ENCODE data around the gene RGS21. TPM values are rescaled to one million over a fixed set of nuclear protein-coding genes. Genes with fewer than 3 reads are reported as not detected.

Gene RGS21
- polyA plus RNA-seq, 1 of the 3 experiments (the other 2 are of a cell fraction): not detected

DNA sequence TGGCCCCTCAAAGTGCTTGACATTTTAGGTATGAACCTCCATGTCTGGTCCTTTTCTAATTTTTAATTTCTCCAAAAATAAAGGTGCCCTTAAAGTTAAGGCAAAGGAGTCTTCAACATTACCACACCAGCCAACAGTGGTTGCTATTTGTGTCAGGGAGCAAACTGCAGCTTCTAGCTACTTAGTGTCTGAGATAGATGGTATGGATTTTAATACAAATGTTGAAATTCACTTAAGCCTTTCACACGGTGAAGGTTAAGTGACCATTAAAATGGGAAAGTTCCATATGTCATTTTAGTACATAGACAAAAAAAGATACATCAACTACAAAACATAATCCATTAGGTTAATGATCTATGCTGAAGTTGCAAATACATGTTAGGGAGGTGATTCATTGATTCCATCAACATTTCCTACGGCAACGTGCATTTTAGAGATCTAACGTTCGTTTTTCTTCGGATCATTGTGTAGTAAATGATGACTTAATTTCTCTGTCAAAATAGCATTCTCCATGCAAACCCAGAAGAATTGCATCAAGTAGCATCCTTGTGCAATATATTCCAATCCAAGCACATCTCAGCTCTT lies 48.2 kb upstream of the RGS21 start:
- ChIA-PET POLR2A (no interaction called here), CTCF (no interaction called here)
- H3K9me3 ChIP-seq: no peaks in the 10 kb centered on the region
- TF ChIP-seq, protein P1, sequence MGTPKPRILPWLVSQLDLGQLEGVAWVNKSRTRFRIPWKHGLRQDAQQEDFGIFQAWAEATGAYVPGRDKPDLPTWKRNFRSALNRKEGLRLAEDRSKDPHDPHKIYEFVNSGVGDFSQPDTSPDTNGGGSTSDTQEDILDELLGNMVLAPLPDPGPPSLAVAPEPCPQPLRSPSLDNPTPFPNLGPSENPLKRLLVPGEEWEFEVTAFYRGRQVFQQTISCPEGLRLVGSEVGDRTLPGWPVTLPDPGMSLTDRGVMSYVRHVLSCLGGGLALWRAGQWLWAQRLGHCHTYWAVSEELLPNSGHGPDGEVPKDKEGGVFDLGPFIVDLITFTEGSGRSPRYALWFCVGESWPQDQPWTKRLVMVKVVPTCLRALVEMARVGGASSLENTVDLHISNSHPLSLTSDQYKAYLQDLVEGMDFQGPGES (IDR thresholded peaks at IDR 0.05; ENCODE audit: low read depth, low read length): no peak
- TF ChIP-seq GATA2 (CRISPR knock-in tag; IDR thresholded peaks at IDR 0.05) (no peak), FOXJ3 (CRISPR knock-in tag; IDR thresholded peaks at IDR 0.05) (no peak), POLR2AphosphoS5 (IDR thresholded peaks at IDR 0.05; ENCODE audit: low read depth, low read length) (no peak), GABPA (IDR thresholded peaks at IDR 0.05; ENCODE audit: low read depth) (no peak), TAF1 (IDR thresholded peaks at IDR 0.05; ENCODE audit: borderline replicate concordance, low read depth, low read length) (no peak), EP300 (IDR thresholded peaks at IDR 0.05; ENCODE audit: borderline replicate concordance in 1 of 2, low read depth in 1 of 2, low read length in 1 of 2) (no peak), YY1 (IDR thresholded peaks at IDR 0.05; ENCODE audit: low read depth) (no peak), SIN3A (IDR thresholded peaks at IDR 0.05; ENCODE audit: borderline replicate concordance, low read depth, low read length) (no peak), RAD21 (IDR thresholded peaks at IDR 0.05; ENCODE audit: low read length) (no peak), EZH2phosphoT487 (IDR thresholded peaks at IDR 0.05; ENCODE audit: borderline replicate concordance, low read depth) (no peak), MEF2A (IDR thresholded peaks at IDR 0.05; ENCODE audit: borderline replicate concordance, low read depth) (no peak), TEAD4 (IDR thresholded peaks at IDR 0.05; ENCODE audit: borderline replicate concordance, insufficient read depth) (no peak)
- TF ChIP-seq, protein P2, sequence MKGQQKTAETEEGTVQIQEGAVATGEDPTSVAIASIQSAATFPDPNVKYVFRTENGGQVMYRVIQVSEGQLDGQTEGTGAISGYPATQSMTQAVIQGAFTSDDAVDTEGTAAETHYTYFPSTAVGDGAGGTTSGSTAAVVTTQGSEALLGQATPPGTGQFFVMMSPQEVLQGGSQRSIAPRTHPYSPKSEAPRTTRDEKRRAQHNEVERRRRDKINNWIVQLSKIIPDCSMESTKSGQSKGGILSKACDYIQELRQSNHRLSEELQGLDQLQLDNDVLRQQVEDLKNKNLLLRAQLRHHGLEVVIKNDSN (IDR thresholded peaks at IDR 0.05; ENCODE audit: borderline replicate concordance, low read depth): no peak
- TF ChIP-seq, protein P3, sequence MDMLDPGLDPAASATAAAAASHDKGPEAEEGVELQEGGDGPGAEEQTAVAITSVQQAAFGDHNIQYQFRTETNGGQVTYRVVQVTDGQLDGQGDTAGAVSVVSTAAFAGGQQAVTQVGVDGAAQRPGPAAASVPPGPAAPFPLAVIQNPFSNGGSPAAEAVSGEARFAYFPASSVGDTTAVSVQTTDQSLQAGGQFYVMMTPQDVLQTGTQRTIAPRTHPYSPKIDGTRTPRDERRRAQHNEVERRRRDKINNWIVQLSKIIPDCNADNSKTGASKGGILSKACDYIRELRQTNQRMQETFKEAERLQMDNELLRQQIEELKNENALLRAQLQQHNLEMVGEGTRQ (IDR thresholded peaks at IDR 0.05; ENCODE audit: borderline replicate concordance, low read depth, low read length): no peak
- TF ChIP-seq, protein P4, sequence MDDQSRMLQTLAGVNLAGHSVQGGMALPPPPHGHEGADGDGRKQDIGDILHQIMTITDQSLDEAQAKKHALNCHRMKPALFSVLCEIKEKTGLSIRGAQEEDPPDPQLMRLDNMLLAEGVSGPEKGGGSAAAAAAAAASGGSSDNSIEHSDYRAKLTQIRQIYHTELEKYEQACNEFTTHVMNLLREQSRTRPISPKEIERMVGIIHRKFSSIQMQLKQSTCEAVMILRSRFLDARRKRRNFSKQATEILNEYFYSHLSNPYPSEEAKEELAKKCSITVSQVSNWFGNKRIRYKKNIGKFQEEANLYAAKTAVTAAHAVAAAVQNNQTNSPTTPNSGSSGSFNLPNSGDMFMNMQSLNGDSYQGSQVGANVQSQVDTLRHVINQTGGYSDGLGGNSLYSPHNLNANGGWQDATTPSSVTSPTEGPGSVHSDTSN (IDR thresholded peaks at IDR 0.05): no peak
- TF ChIP-seq, protein P5, sequence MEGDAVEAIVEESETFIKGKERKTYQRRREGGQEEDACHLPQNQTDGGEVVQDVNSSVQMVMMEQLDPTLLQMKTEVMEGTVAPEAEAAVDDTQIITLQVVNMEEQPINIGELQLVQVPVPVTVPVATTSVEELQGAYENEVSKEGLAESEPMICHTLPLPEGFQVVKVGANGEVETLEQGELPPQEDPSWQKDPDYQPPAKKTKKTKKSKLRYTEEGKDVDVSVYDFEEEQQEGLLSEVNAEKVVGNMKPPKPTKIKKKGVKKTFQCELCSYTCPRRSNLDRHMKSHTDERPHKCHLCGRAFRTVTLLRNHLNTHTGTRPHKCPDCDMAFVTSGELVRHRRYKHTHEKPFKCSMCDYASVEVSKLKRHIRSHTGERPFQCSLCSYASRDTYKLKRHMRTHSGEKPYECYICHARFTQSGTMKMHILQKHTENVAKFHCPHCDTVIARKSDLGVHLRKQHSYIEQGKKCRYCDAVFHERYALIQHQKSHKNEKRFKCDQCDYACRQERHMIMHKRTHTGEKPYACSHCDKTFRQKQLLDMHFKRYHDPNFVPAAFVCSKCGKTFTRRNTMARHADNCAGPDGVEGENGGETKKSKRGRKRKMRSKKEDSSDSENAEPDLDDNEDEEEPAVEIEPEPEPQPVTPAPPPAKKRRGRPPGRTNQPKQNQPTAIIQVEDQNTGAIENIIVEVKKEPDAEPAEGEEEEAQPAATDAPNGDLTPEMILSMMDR (IDR thresholded peaks at IDR 0.05): no peak
- TF ChIP-seq, protein P6, sequence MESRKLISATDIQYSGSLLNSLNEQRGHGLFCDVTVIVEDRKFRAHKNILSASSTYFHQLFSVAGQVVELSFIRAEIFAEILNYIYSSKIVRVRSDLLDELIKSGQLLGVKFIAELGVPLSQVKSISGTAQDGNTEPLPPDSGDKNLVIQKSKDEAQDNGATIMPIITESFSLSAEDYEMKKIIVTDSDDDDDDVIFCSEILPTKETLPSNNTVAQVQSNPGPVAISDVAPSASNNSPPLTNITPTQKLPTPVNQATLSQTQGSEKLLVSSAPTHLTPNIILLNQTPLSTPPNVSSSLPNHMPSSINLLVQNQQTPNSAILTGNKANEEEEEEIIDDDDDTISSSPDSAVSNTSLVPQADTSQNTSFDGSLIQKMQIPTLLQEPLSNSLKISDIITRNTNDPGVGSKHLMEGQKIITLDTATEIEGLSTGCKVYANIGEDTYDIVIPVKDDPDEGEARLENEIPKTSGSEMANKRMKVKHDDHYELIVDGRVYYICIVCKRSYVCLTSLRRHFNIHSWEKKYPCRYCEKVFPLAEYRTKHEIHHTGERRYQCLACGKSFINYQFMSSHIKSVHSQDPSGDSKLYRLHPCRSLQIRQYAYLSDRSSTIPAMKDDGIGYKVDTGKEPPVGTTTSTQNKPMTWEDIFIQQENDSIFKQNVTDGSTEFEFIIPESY (IDR thresholded peaks at IDR 0.05; ENCODE audit: borderline replicate concordance, low read depth): no peak
- H3K9me2 ChIP-seq: no peaks in the 10 kb centered on the region
- no peak for DNase-seq
- H4K20me1 ChIP-seq (ENCODE audit: insufficient read depth): no peaks in the 10 kb centered on the region
- 27% methylated on average over 6 of the region's 6 CpGs for WGBS (ENCODE audit: low lambda C conversion rate)
- H3K36me3 ChIP-seq (replicated peaks in 1 of 2; ENCODE audit: control insufficient read depth in 1 of 2, insufficient read depth in 2 of 2, low read length in 1 of 2): no peaks in the 10 kb centered on the region
- H3K27me3 ChIP-seq (ENCODE audit: insufficient read depth): no peaks in the 10 kb centered on the region
- H3K9ac ChIP-seq: no peak overlapping the region
- H3K4me2 ChIP-seq: no peak overlapping the region
- H3K4me1 ChIP-seq (ENCODE audit: control insufficient read depth in 1 of 2, insufficient read depth in 2 of 2, low read depth in 1 of 2, low read length in 1 of 2): no peaks in the 10 kb centered on the region
- no peak overlapping the region for H3K27ac ChIP-seq (ENCODE audit: low read depth in 2 of 2, low read length in 1 of 2)
- no peaks in the 10 kb centered on the region for H3F3A ChIP-seq (replicated peaks; ENCODE audit: insufficient read depth)
- no peak overlapping the region for H3K4me3 ChIP-seq (ENCODE audit: low read depth in 2 of 2, low read length in 1 of 2)
- no peak overlapping the region for H2AFZ ChIP-seq (ENCODE audit: low read depth)
- no peaks in the 10 kb centered on the region for H3K79me2 ChIP-seq (ENCODE audit: insufficient read depth)

Measured in SK-N-SH (cell line).